Activated CD4-positive, alpha-beta T cell treated with anti-CD3 and anti-CD28 coated beads for 48 hours (primary cell): ENCODE results near the gene ZNF217.
"Not testable (repeated sequence)": the region's sequence is repeated elsewhere in the genome, so short reads cannot be mapped to it uniquely, and the experiment has no call there.

Experiments
- DNase-seq: peaks from one replicate; pipeline ENCODE4 v3.0.0-alpha.2; 2020

The ZNF217 gene

DNA sequence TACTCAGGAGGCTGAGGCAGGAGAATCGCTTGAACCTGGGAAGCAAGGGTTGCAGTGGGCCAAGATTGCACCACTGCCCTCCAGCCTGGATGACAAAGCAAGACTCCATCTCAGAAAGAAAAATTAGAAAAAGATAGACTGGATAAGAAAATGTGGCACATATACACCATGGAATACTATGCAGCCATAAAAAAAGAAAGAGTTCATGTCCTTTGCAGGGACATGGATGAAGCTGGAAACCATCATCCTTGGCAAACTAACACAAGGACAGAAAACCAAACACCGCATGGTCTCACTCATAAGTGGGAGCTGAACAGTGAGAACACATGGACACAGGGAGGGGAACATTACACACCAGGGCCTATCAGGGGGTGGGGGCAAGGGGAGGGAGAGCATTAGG lies 70.0 kb downstream of the ZNF217 start:
- not testable (repeated sequence) for DNase-seq

DNA sequence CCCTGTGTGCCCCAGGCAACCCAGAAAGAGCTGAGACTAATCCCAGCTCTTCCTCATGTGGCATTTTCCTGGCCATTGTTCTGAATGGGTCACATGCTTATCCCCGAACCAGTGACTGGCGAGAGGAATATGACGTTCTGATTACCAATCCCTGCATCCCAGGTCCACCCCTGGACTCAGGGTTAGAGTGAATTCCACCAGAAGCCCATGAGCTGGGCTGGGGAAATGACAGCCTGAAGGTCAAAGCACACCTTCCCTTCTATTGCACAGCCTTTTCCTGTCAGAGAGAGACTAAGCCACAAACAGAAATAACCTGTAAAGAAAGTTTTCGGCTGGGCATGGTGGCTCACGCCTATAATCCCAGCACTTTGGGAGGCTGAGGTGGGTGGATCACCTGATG lies 70.9 kb downstream of the ZNF217 start:
- DNase-seq, result no peak

DNA sequence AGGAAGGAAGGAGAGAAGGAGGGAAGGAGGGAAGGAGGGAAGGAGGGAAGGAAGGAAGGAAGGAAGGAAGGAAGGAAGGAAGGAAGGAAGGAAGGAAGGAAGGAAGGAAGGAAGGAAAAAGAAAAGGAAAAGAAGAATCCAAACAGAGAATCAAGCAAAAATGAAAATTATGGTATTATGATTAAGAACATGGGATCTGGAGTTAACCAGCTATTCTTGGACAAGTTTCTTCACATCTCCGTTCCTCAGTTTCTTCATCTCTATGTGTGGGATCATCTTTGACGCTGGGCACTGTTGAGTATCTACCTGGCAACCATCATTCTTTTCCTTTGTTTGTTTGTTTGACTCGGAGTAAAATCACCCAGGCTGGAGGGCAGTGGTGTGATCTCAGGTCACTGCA lies 71.6 kb downstream of the ZNF217 start:
- no peak for DNase-seq

DNA sequence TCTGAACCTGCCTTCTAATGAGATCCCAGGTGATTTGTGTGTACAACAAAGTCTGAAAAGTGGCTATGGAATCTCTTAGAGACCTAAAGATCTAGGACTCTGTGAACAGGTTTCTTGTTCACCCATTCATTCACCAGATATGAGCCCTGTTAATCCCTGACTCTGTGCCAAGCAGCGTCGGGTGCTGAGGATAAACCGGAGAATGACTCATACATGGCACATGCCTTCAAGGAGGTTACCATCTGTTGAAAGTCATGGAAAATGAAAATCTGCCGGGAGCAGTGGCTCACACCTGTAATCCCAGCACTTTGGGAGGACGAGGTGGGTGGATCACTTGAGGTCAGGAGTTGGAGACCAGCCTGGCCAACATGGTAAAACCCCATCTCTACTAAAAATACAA lies 72.2 kb downstream of the ZNF217 start:
- DNase-seq, result not testable (repeated sequence)

DNA sequence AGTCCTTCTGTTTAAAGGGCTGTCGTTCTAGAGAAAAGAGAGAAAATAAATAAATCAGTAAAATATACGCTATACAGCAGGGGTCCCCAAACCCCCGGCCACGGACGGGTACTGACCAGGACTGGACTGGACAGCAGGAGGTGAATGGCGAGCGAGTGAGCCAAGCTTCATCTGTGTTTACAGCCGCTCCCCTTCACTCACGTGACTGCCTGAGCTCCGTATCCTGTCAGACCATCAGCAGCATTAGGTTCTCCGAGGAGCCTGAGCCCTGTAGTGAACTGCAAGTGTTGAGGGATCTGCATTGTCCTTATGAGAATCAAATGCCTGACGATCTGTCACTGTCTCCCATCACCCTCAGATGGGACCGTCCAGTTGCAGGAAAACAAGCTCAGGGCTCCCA lies 76.5 kb downstream of the ZNF217 start:
- DNase-seq, result no peak
